Measurements from ENCODE around the gene RNASEH2A.

- TF ChIP-seq CTCF (IDR thresholded peaks at IDR 0.05) (no peak), ZFX (IDR thresholded peaks at IDR 0.05; ENCODE audit: borderline replicate concordance) (no peak)
Observed at GRCh38 chr19:12800466-12800770, 6.0 kb upstream of the RNASEH2A start.
